Endothelial cell of umbilical vein (primary cell): ENCODE results near the gene RHAG.

ENCODE experiments used
- CTCF ChIP-seq, 2 donors: IDR thresholded peaks; 1 replicate in 1 of 2; 2 replicates in 1 of 2; pipeline ENCODE4 v1.5.1; 2011; ENCODE audit warnings: low read length in 2 of 2, mild to moderate bottlenecking in 2 of 2, moderate library complexity in 2 of 2, control low read depth in 1 of 2, inconsistent platforms in 1 of 2, low read depth in 1 of 2; ENCODE audit not compliant: insufficient read depth in 1 of 2; ENCODE audit errors: extremely low read depth in 1 of 2
- FOS ChIP-seq: IDR thresholded peaks from 2 replicates; pipeline ENCODE4 v1.6.1; 2011; ENCODE audit warnings: mild to moderate bottlenecking, low read length, moderate library complexity, borderline replicate concordance; ENCODE audit not compliant: insufficient read depth
- MAX ChIP-seq: IDR thresholded peaks from 2 replicates; pipeline ENCODE4 v1.6.1; 2011; ENCODE audit not compliant: insufficient read depth, insufficient read length
- POLR2A ChIP-seq: IDR thresholded peaks from 2 replicates; pipeline ENCODE4 v1.6.1; 2012; ENCODE audit warnings: low read depth, mild to moderate bottlenecking, control low read depth, low read length

- TF ChIP-seq CTCF (IDR thresholded peaks at IDR 0.05; ENCODE audit: extremely low read depth in 1 of 2, insufficient read depth in 1 of 2, low read depth in 1 of 2, low read length in 2 of 2) (no peak), MAX (no peak), POLR2A (no peak), FOS (no peak)
These were observed 71.4 kb downstream of the RHAG start for GRCh38 chr6:49565261-49565660.
